Ishikawa (cell line): ENCODE measurements around the gene PLA2G2F.

Source experiments
- CEBPB ChIP-seq: IDR thresholded peaks from 2 replicates; pipeline ENCODE4 v1.6.1; 2012
- CREB1 ChIP-seq: IDR thresholded peaks from 2 replicates; pipeline ENCODE4 v1.6.1; 2012; ENCODE audit warnings: low read depth
- EGR1 ChIP-seq: IDR thresholded peaks from 2 replicates; pipeline ENCODE4 v1.6.1; 2012
- EP300 ChIP-seq: IDR thresholded peaks from 2 replicates; pipeline ENCODE4 v1.6.1; 2012; ENCODE audit warnings: borderline replicate concordance
- FOXM1 ChIP-seq: IDR thresholded peaks from 2 replicates; pipeline ENCODE4 v1.6.1; 2012; ENCODE audit warnings: low read depth, borderline replicate concordance
- NFIC ChIP-seq: IDR thresholded peaks from 2 replicates; pipeline ENCODE4 v1.6.1; 2012
- RAD21 ChIP-seq: IDR thresholded peaks from 2 replicates; pipeline ENCODE4 v1.6.1; 2012; ENCODE audit warnings: low read depth
- TAF1 ChIP-seq: IDR thresholded peaks from 2 replicates; pipeline ENCODE4 v1.6.1; 2012; ENCODE audit warnings: low read depth, mild to moderate bottlenecking
- TCF12 ChIP-seq: IDR thresholded peaks from 2 replicates; pipeline ENCODE4 v1.6.1; 2012; ENCODE audit warnings: low read depth
- TEAD4 ChIP-seq: IDR thresholded peaks from 2 replicates; pipeline ENCODE4 v1.6.1; 2012
- YY1 ChIP-seq: IDR thresholded peaks from 2 replicates; pipeline ENCODE4 v1.6.1; 2012; ENCODE audit warnings: low read depth
- ZBTB7A ChIP-seq: IDR thresholded peaks from 2 replicates; pipeline ENCODE4 v1.6.1; 2012; ENCODE audit warnings: low read depth
- TF ChIP-seq, protein P1 (sequence below): IDR thresholded peaks from 2 replicates; pipeline ENCODE4 v1.6.1; 2012
- TF ChIP-seq, protein P2 (sequence below): IDR thresholded peaks from 2 replicates; pipeline ENCODE4 v1.6.1; 2012
- TF ChIP-seq, protein P3 (sequence below): IDR thresholded peaks from 2 replicates; pipeline ENCODE4 v1.6.1; 2012; ENCODE audit warnings: low read depth, mild to moderate bottlenecking

PLA2G2F gene

DNA sequence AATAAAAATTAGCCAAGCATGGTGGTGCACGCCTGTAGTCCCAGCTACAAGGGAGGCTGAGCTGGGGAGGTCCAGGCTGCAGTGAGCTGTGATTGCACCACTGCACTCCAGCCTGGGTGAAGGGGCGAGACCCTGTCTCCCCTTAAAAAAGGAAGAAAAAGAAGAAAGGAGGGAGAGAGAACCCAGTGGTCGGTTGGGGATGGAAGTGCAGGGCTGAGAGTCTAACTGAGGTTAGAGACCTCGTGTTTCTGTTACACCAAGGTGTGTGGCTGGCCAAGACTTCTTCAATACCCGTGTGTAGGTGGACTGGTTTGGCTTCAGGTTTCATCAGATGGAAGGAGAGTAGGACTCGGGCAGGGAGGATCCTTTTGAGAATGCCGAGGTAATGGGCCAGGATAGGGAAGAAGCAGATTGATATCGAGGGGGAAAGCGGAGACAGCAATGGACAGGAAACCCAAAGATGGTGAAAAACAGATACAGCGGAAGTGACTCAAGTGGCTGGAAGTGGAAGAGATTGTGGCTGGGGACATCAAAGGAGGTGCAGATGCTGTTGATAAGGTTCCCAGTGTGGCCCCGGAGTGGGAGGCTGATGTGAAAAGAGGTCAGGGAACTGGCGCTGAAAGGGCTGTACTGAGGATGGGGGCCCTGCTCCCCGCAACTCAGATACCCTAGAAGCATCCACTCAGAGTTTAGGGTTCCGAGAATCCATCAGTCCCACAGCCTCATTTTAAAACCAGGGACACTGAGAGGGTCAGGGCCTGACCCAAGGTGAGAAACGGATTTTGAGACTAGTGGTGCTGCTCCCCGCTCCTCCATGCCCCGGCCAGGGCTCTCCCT, 46.1 kb downstream of the PLA2G2F start:
- TF ChIP-seq FOXM1: no peak
- TF ChIP-seq, protein P1, sequence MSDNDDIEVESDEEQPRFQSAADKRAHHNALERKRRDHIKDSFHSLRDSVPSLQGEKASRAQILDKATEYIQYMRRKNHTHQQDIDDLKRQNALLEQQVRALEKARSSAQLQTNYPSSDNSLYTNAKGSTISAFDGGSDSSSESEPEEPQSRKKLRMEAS: no peak
- TF ChIP-seq, protein P2, sequence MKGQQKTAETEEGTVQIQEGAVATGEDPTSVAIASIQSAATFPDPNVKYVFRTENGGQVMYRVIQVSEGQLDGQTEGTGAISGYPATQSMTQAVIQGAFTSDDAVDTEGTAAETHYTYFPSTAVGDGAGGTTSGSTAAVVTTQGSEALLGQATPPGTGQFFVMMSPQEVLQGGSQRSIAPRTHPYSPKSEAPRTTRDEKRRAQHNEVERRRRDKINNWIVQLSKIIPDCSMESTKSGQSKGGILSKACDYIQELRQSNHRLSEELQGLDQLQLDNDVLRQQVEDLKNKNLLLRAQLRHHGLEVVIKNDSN: no peak
- no peak for TF ChIP-seq TEAD4
- no peak for TF ChIP-seq CREB1
- TF ChIP-seq ZBTB7A: no peak
- TF ChIP-seq RAD21: no peak
- no peak for TF ChIP-seq EP300
- no peak for TF ChIP-seq TCF12
- TF ChIP-seq NFIC: no peak
- TF ChIP-seq EGR1: no peak
- TF ChIP-seq CEBPB: no peak
- no peak for TF ChIP-seq YY1
- TF ChIP-seq TAF1: no peak

DNA sequence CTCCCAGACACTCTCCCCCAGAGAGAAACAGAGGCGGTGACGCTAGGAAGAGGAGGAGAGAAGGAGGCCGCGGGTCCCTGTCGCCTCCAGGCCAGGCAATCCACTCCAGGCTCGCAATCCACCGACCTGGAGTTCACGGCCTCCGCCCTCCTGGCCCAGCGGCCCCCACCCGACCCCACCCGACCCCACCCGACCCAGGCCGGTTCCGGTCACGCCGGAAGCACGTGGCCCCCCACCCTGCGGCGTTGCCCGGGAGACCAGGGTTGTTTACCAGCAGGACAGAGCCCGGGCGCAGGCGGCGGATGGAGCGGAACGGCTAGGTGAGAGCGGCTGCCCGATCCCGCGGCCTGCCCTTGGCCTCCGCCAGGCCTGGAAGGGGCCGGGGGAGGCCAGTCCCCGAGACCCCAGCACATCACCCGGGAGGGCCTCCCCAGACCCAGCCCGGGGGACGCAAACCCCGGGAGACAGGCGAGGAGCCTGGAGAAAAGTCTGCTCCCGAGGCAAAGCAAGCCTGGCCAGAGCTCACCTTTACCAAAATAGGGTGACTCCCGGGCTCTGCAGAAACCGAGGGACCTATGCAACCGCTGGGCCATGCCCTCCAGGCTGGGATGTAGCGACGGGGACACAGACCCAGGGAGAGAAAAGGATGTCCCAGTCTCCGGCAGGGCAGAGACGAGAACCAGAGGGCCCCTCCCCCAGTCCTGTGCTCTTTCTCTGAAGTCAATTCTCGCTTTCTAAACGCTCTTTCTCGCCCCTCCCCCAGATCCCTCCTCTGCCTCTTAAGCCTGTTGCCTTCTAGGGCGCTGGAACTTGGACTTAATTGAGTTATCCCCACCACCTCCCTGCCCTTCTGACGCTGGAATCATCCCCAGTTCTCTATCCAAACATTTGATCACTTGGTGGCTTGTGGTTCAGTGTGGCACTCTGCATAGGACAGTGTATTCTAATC, 47.0 kb downstream of the PLA2G2F start, which contains the start of the genes PLA2G2C and UBXN10:
Gene PLA2G2C (minus strand): TSS at position 685 of the 949 bp plus-strand sequence. CDS start 9,155 bp downstream, outside the sequence.
Gene UBXN10 (plus strand): TSS at position 263 of the 949 bp plus-strand sequence. CDS start 4,466 bp downstream, outside the sequence.
- TF ChIP-seq, protein P1: no peak
- TF ChIP-seq RAD21: no peak
- no peak for TF ChIP-seq NFIC
- no peak for TF ChIP-seq TCF12
- no peak for TF ChIP-seq ZBTB7A
- TF ChIP-seq TEAD4: no peak
- no peak for TF ChIP-seq CEBPB
- no peak for TF ChIP-seq EGR1
- no peak for TF ChIP-seq EP300
- TF ChIP-seq TAF1: no peak

DNA sequence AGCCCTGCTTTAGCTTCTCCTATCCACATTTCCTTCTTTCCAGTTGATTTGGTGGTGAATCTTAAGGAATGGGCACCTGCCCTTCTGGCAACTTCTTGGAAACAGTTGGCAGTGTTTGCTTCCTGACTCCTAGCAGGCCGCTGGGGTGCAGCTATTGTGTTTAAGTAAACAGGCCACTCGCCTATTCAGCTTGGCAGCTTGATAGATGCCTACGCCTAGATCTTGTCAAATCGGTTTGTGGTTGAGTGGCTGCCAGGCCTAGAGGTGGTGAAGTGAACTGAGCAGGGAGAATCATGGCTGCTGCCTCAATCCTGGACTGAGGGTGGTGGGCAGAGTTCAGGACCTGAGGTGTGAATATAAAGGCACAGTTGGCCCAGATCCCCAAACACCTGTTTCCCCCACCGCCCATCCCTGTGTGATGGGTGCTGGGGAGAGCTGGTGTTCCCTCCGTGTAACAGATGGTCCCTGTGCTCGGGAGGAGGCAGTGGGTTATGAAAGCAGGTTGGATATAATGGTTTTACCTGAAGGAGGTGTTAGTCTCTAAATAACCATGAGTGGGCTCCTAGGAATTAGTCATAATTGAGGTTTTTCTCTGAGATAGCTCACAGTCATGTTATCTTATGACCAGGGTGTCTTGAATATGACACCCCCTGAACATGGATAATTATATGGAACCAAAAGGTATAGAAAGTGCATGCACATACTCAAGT, 48.1 kb downstream of the PLA2G2F start:
- TF ChIP-seq CEBPB: no peak
- TF ChIP-seq TEAD4: no peak
- no peak for TF ChIP-seq EGR1
- no peak for TF ChIP-seq ZBTB7A
- TF ChIP-seq TCF12: no peak

DNA sequence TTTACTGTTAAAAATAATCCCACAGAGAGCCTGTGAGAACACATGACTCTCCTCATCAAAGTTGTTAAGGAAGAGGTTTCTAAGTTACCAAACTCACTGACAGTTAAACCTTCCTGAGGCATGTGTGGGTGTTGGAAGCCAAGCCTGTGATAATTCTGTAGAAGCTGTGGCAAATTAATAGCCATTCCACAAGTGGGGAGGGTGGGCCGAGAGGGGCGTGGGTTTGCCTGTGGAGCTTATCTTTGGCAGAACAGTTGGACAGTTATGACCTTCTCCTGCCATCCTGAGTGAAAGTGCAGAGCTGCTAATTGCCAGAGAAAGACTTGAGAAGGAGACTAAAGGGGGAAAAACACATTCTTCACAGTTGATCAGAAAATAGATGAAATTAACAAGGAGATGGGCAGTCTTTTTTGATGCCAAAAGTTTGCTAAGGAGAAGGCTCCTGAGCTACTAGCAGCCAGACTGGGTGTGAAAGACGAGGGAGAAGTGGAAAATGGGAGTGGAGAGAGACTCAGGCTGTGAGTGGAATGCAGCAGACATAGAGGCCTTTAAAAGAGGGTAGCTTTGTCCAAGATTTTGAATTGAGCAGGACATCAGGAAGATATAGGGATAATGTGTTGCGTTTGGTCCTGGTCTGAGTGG, 48.8 kb downstream of the PLA2G2F start:
- no peak for TF ChIP-seq ZBTB7A
- TF ChIP-seq RAD21: no peak
- no peak for TF ChIP-seq YY1
- TF ChIP-seq, protein P3, sequence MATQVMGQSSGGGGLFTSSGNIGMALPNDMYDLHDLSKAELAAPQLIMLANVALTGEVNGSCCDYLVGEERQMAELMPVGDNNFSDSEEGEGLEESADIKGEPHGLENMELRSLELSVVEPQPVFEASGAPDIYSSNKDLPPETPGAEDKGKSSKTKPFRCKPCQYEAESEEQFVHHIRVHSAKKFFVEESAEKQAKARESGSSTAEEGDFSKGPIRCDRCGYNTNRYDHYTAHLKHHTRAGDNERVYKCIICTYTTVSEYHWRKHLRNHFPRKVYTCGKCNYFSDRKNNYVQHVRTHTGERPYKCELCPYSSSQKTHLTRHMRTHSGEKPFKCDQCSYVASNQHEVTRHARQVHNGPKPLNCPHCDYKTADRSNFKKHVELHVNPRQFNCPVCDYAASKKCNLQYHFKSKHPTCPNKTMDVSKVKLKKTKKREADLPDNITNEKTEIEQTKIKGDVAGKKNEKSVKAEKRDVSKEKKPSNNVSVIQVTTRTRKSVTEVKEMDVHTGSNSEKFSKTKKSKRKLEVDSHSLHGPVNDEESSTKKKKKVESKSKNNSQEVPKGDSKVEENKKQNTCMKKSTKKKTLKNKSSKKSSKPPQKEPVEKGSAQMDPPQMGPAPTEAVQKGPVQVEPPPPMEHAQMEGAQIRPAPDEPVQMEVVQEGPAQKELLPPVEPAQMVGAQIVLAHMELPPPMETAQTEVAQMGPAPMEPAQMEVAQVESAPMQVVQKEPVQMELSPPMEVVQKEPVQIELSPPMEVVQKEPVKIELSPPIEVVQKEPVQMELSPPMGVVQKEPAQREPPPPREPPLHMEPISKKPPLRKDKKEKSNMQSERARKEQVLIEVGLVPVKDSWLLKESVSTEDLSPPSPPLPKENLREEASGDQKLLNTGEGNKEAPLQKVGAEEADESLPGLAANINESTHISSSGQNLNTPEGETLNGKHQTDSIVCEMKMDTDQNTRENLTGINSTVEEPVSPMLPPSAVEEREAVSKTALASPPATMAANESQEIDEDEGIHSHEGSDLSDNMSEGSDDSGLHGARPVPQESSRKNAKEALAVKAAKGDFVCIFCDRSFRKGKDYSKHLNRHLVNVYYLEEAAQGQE: no peak
- no peak for TF ChIP-seq TEAD4
- no peak for TF ChIP-seq EGR1
- TF ChIP-seq, protein P2: no peak
- no peak for TF ChIP-seq TCF12
- no peak for TF ChIP-seq TAF1
- no peak for TF ChIP-seq CEBPB
- TF ChIP-seq, protein P1: no peak
- no peak for TF ChIP-seq CREB1
- TF ChIP-seq NFIC: no peak
- TF ChIP-seq EP300: no peak
- no peak for TF ChIP-seq FOXM1

DNA sequence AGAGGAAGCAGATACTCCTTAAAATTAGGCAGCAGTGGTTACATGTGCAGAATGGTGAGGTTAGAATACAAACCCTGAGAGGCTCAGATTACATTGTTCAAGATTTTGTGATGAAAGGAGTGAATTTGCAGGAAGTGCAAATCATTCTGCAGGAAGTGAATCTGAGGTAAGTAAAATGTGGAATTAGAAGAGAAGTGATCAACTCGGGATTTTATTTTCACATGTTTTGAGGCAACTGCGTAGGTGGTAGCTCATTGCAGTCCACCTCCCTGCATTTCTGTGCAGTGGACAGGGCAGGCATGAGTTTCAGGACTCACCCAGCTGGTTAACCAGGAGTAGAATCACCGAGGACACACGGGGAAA, 49.3 kb downstream of the PLA2G2F start:
- TF ChIP-seq, protein P3: no peak
- TF ChIP-seq, protein P2: no peak
- TF ChIP-seq RAD21 (no peak), TEAD4 (no peak), CREB1 (no peak), TCF12 (no peak), TAF1 (no peak), EGR1 (no peak)
- TF ChIP-seq, protein P1: no peak
